Smooth muscle cell of the brain vasculature (primary cell): ENCODE results near the gene CAMK2G.

Source experiments
- DNase-seq: peaks from one replicate; pipeline ENCODE4 v3.0.0-alpha.2; 2012; ENCODE audit warnings: low read depth, low spot score

The CAMK2G gene

GRCh38 chr10:73879296-73880173, 5.2 kb upstream of the CAMK2G start:
- peak; percentile 36 for DNase-seq

- DNase-seq, result no peak
These were observed 4.0 kb upstream of the CAMK2G start for GRCh38 chr10:73878365-73878764.

- no peak for DNase-seq
These were observed 3.3 kb upstream of the CAMK2G start for GRCh38 chr10:73877533-73878160.

- no peak for DNase-seq
These were observed 2.6 kb upstream of the CAMK2G start for GRCh38 chr10:73876971-73877370.

- no peak for DNase-seq
These were observed 2.2 kb upstream of the CAMK2G start for GRCh38 chr10:73876566-73876965.

GRCh38 chr10:73876157-73876556, 1.8 kb upstream of the CAMK2G start:
- no peak for DNase-seq

GRCh38 chr10:73875139-73875475, 752 bp upstream of the CAMK2G start:
- no peak for DNase-seq

- DNase-seq, result no peak
These were observed 528 bp downstream of the CAMK2G start for GRCh38 chr10:73873838-73874215.

- no peak for DNase-seq
These were observed 1.1 kb downstream of the CAMK2G start for GRCh38 chr10:73873142-73873837.

GRCh38 chr10:73872190-73872710, 2.1 kb downstream of the CAMK2G start:
- DNase-seq, result no peak

GRCh38 chr10:73871295-73872189, 2.8 kb downstream of the CAMK2G start:
- no peak for DNase-seq

- DNase-seq, result no peak
These were observed 5.6 kb downstream of the CAMK2G start for GRCh38 chr10:73868655-73869195.

GRCh38 chr10:73867871-73868631, 6.3 kb downstream of the CAMK2G start:
- no peak for DNase-seq

GRCh38 chr10:73867126-73867807, 7.1 kb downstream of the CAMK2G start:
- DNase-seq, result no peak

- DNase-seq, result no peak
These were observed 7.7 kb downstream of the CAMK2G start for GRCh38 chr10:73866621-73867020.

GRCh38 chr10:73865459-73866442, 8.6 kb downstream of the CAMK2G start:
- no peak for DNase-seq

GRCh38 chr10:73865107-73865458, 9.3 kb downstream of the CAMK2G start:
- DNase-seq, result no peak

- no peak for DNase-seq
These were observed 10.1 kb downstream of the CAMK2G start for GRCh38 chr10:73864229-73864628.
